Naive thymus-derived CD4-positive, alpha-beta T cell (primary cell): Measurements from ENCODE around the gene GIT2. TPM values are rescaled to one million over a fixed set of nuclear protein-coding genes. Genes with fewer than 3 reads are reported as not detected.
"Not testable (repeated sequence)": the region's sequence is repeated elsewhere in the genome, so short reads cannot be mapped to it uniquely, and the experiment has no call there.

ENCODE experiments used
- ATAC-seq: fragments of 150-1000 bp; cut with Tn5 transposase; 2 replicates; pipeline ENCODE4 v1.10.0; 2021; ENCODE audit warnings: mild to moderate bottlenecking, moderate library complexity
- CTCF ChIA-PET: fragments of 350-600 bp; sonication (Branson Sonifier 250); formaldehyde crosslinking; loops from one replicate; lab custom pipeline; 2021; ENCODE audit warnings: antibody characterized with exemption; lab: Charles Lee
- POLR2A ChIA-PET: fragments of 350-600 bp; sonication (Branson Sonifier 250); formaldehyde crosslinking; loops from one replicate; lab custom pipeline; 2021; ENCODE audit warnings: antibody characterized with exemption, inconsistent platforms; lab: Charles Lee
- DNase-seq, 9 donors: peaks; one replicate each; pipeline versions ENCODE4 v3.0.0 to v3.0.0-alpha.2; 2020 to 2022; ENCODE audit warnings: mixed read lengths in 1 of 9
- H3K27ac ChIP-seq: one replicate; pipeline ENCODE4 v1.7.0; 2013; ENCODE audit warnings: mild to moderate bottlenecking, low read depth, low read length, moderate library complexity
- H3K27me3 ChIP-seq, 2 donors: one replicate each; pipeline ENCODE4 v1.7.0; 2013; ENCODE audit warnings: low read length in 2 of 2, mild to moderate bottlenecking in 2 of 2, moderate library complexity in 2 of 2; ENCODE audit not compliant: control insufficient read depth in 2 of 2, insufficient read depth in 2 of 2
- H3K36me3 ChIP-seq, 3 experiments: 1 replicate in 2 of 3; 2 replicates in 1 of 3; pipeline ENCODE4 v1.7.0; 2013; ENCODE audit warnings: low read length in 3 of 3, mild to moderate bottlenecking in 3 of 3, moderate library complexity in 1 of 3; ENCODE audit not compliant: insufficient read depth in 3 of 3, control insufficient read depth in 2 of 3
- H3K4me1 ChIP-seq, 2 donors: one replicate each; pipeline ENCODE4 v1.7.0; 2013; ENCODE audit warnings: low read length in 2 of 2, mild to moderate bottlenecking in 2 of 2, moderate library complexity in 1 of 2; ENCODE audit not compliant: control insufficient read depth in 2 of 2, insufficient read depth in 2 of 2
- H3K4me3 ChIP-seq: 2 replicates; pipeline ENCODE4 v1.7.0; 2013; ENCODE audit warnings: mild to moderate bottlenecking, low read length
- H3K9me3 ChIP-seq, 3 experiments: 1 replicate in 2 of 3; 2 replicates in 1 of 3; pipeline ENCODE4 v1.7.0; 2013; ENCODE audit warnings: low read length in 3 of 3; ENCODE audit not compliant: control insufficient read depth in 2 of 3
- H3K27ac Mint-ChIP-seq, 9 donors: one replicate each; pipeline ENCODE4 v1.8.0; 2020 to 2022; ENCODE audit warnings: mixed read lengths in 9 of 9, mild to moderate bottlenecking in 8 of 9, moderate library complexity in 5 of 9, inconsistent platforms in 2 of 9
- H3K27me3 Mint-ChIP-seq, 5 donors: one replicate each; pipeline ENCODE4 v1.8.0; 2021 to 2022; ENCODE audit warnings: mixed read lengths in 5 of 5, mild to moderate bottlenecking in 1 of 5
- H3K36me3 Mint-ChIP-seq, 5 donors: one replicate each; pipeline ENCODE4 v1.8.0; 2020 to 2022; ENCODE audit warnings: mixed read lengths in 5 of 5, mild to moderate bottlenecking in 3 of 5, inconsistent platforms in 1 of 5
- H3K4me1 Mint-ChIP-seq, 7 donors: one replicate each; pipeline ENCODE4 v1.8.0; 2020 to 2022; ENCODE audit warnings: mixed read lengths in 7 of 7, mild to moderate bottlenecking in 3 of 7, inconsistent platforms in 1 of 7
- H3K4me3 Mint-ChIP-seq, 10 donors: one replicate each; pipeline ENCODE4 v1.8.0; 2020 to 2022; ENCODE audit warnings: mild to moderate bottlenecking in 10 of 10, mixed read lengths in 10 of 10, moderate library complexity in 6 of 10, inconsistent platforms in 2 of 10
- H3K9me3 Mint-ChIP-seq, 11 donors: one replicate each; pipeline ENCODE4 v1.8.0; 2020 to 2022; ENCODE audit warnings: mixed read lengths in 11 of 11, mild to moderate bottlenecking in 4 of 11, inconsistent platforms in 1 of 11, moderate library complexity in 1 of 11
- intact Hi-C, 2 donors: fragments of 100-400 bp; cut with micrococcal nuclease; formaldehyde crosslinking; loops; one replicate each; pipeline ENCODE4 v1.15.1; 2023
- polyA plus RNA-seq, 2 donors: library from polyadenylated mRNA; unstranded; fragments of 300-500 nt; fragmentation: Illumina TruSeq; gene quantifications; one replicate each; pipeline ENCODE4 v1.2.3, GENCODE V29; 2021
- total RNA-seq, 6 experiments: library from RNA in 5 of 6; stranded (reverse) in 5 of 6; gene quantifications; 1 replicate in 5 of 6; 2 replicates in 1 of 6; pipeline ENCODE4 v1.2.3 and lab custom pipeline; 2021 to 2026

The GIT2 gene
- total and polyA plus RNA-seq, 7 experiments from 2014 or later, result 63.2 to 128 (median 96.4) TPM

DNA sequence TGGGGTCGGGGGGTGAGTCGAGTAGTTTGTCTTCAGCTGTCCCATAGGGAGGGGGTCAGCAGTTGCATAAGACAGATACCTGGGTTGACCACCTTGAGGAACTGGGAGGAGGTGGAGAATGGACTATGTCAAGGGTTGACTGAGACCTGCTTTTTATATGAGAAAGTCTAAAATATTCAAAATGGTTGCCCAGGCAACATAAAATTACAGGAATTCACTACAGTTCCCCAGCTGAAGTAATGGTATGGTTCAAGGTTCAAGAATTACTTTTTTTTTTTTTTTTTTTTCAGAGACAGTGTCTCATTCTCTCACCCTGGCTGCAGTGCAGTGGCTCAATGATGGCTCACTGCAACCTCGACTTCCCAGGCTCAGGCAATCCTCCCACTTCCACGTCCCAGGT is 101.2 kb downstream of the GIT2 start:
- Mint-ChIP-seq H3K9me3 (no peaks in the 10 kb centered on the region), H3K4me1 (peaks cover 0 to 27% (median 24%) of the 10 kb centered on the region in 7 donors), H3K27ac (peak overlapping the region in 1 of 9 donors; percentile 58), H3K4me3 (no peak overlapping the region), H3K27me3 (no peaks in the 10 kb centered on the region), H3K36me3 (peaks cover 0 to 4% (median 0%) of the 10 kb centered on the region in 5 donors)
- Histone ChIP-seq H3K27ac (no peak overlapping the region), H3K4me1 (peaks cover 0 to 25% of the 10 kb centered on the region in 2 donors), H3K4me3 (no peak overlapping the region), H3K36me3 (no peaks in the 10 kb centered on the region), H3K9me3 (no peaks in the 10 kb centered on the region), H3K27me3 (no peaks in the 10 kb centered on the region)
- intact Hi-C loops, result no loop called here
- ChIA-PET POLR2A (no interaction called here), CTCF (interaction anchor here (1.2 kb wide), 1 partner anchor 9 kb away, joined by 4 read pairs; no protein-coding TSS in a partner anchor)
- DNase-seq, result no peak
- ATAC-seq, result no peak

- CTCF ChIA-PET, result interaction anchor here (0.6 kb wide), 1 partner anchor 55 kb away, joined by 3 read pairs; no protein-coding TSS in a partner anchor
- intact Hi-C loops, result no loop called here
- Mint-ChIP-seq H3K27me3 (no peaks in the 10 kb centered on the region), H3K36me3 (peaks cover 0 to 11% (median 0%) of the 10 kb centered on the region in 5 donors), H3K9me3 (no peaks in the 10 kb centered on the region), H3K4me1 (peaks cover 5 to 35% (median 32%) of the 10 kb centered on the region in 7 donors), H3K4me3 (no peak overlapping the region), H3K27ac (peak overlapping the region in 1 of 9 donors; percentile 58)
- no peak for DNase-seq
- peaks cover 6 to 28% of the 10 kb centered on the region in 2 donors for H3K4me1 ChIP-seq
- POLR2A ChIA-PET, result no interaction called here
- no peaks in the 10 kb centered on the region for H3K9me3 ChIP-seq
- no peaks in the 10 kb centered on the region for H3K27me3 ChIP-seq
- no peaks in the 10 kb centered on the region for H3K36me3 ChIP-seq
- H3K27ac ChIP-seq, result no peak overlapping the region
- ATAC-seq, result no peak
- no peak overlapping the region for H3K4me3 ChIP-seq
Observed at GRCh38 chr12:109893261-109893995, 102.7 kb downstream of the GIT2 start.

GRCh38 chr12:109892748-109893147 is 103.4 kb downstream of the GIT2 start:
- ChIA-PET CTCF (interaction anchor here (0.6 kb wide), 1 partner anchor 54 kb away, joined by 3 read pairs; no protein-coding TSS in a partner anchor), POLR2A (no interaction called here)
- H3K4me1 Mint-ChIP-seq, result peaks cover 9 to 41% (median 39%) of the 10 kb centered on the region in 7 donors
- DNase-seq (no peak), ATAC-seq (peak; percentile 36)
- H3K36me3 ChIP-seq, result no peaks in the 10 kb centered on the region
- H3K27ac Mint-ChIP-seq, result peak overlapping the region in 3 of 9 donors; percentile 18 to 62 (median 34)
- H3K4me3 Mint-ChIP-seq, result no peak overlapping the region
- peaks cover 0 to 12% (median 0%) of the 10 kb centered on the region in 5 donors for H3K36me3 Mint-ChIP-seq
- H3K27ac ChIP-seq, result no peak overlapping the region
- no peaks in the 10 kb centered on the region for H3K9me3 Mint-ChIP-seq
- H3K27me3 ChIP-seq, result no peaks in the 10 kb centered on the region
- no peaks in the 10 kb centered on the region for H3K9me3 ChIP-seq
- no peak overlapping the region for H3K4me3 ChIP-seq
- H3K27me3 Mint-ChIP-seq, result no peaks in the 10 kb centered on the region
- peaks cover 13 to 34% of the 10 kb centered on the region in 2 donors for H3K4me1 ChIP-seq
- intact Hi-C loops, result no loop called here

DNA sequence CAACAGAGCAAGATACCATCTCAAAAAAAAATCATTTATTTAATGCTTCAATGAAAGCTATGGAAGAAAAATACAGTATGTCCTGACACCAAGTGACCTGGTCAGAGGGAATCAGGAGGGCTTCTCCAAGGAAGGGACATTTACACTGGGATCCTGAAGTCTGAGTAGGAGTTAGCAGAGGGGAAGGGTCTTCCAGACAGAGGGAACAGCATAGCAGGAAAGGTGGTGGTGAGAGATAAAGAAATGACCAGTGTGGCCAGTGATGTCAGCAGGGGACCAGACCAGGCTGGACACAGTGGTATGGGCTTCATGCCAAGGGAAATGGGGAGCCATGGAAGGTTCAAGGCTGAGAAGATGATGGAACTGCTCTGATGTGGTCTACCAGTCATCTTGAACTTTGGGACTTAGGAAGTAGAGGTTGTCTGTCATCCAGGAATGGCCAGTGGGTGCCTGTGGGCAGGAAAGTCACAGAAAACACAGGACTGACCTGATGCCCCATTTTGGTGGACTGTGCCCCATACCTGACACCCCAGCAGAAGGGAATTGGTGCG is 103.9 kb downstream of the GIT2 start:
- Histone ChIP-seq H3K27me3 (no peaks in the 10 kb centered on the region), H3K4me3 (no peak overlapping the region), H3K36me3 (no peaks in the 10 kb centered on the region), H3K27ac (no peak overlapping the region), H3K9me3 (no peaks in the 10 kb centered on the region), H3K4me1 (peaks cover 13 to 40% of the 10 kb centered on the region in 2 donors)
- DNase-seq (no peak), ATAC-seq (no peak)
- CTCF ChIA-PET, result no interaction called here
- POLR2A ChIA-PET, result interaction anchor here (0.7 kb wide), 1 partner anchor 38 kb away, joined by 3 read pairs; no protein-coding TSS in a partner anchor
- Mint-ChIP-seq H3K4me3 (no peak overlapping the region), H3K27ac (peak overlapping the region in 4 of 9 donors; percentile 18 to 69 (median 35)), H3K9me3 (no peaks in the 10 kb centered on the region), H3K36me3 (peaks cover 0 to 14% (median 3%) of the 10 kb centered on the region in 5 donors), H3K4me1 (peaks cover 14 to 46% (median 43%) of the 10 kb centered on the region in 7 donors), H3K27me3 (no peaks in the 10 kb centered on the region)
- intact Hi-C loops, result no loop called here

GRCh38 chr12:109891731-109892130 is 104.4 kb downstream of the GIT2 start:
- ATAC-seq, intact Hi-C loops, H3K27ac ChIP-seq, H3K27me3 Mint-ChIP-seq, H3K4me3 ChIP-seq, DNase-seq, H3K36me3 ChIP-seq, H3K9me3 Mint-ChIP-seq, CTCF ChIA-PET, H3K9me3 ChIP-seq, H3K27me3 ChIP-seq: not testable (repeated sequence)
- H3K4me1 ChIP-seq, result peaks cover 13 to 40% of the 10 kb centered on the region in 2 donors
- H3K36me3 Mint-ChIP-seq, result peaks cover 0 to 14% (median 3%) of the 10 kb centered on the region in 5 donors
- H3K4me3 Mint-ChIP-seq, result peak overlapping the region in 1 of 10 donors; percentile 20
- H3K27ac Mint-ChIP-seq, result peak overlapping the region in 3 of 9 donors; percentile 33 to 69 (median 36)
- POLR2A ChIA-PET, result interaction anchor here (0.7 kb wide), 1 partner anchor 38 kb away, joined by 3 read pairs; no protein-coding TSS in a partner anchor
- peaks cover 15 to 46% (median 44%) of the 10 kb centered on the region in 7 donors for H3K4me1 Mint-ChIP-seq

DNA sequence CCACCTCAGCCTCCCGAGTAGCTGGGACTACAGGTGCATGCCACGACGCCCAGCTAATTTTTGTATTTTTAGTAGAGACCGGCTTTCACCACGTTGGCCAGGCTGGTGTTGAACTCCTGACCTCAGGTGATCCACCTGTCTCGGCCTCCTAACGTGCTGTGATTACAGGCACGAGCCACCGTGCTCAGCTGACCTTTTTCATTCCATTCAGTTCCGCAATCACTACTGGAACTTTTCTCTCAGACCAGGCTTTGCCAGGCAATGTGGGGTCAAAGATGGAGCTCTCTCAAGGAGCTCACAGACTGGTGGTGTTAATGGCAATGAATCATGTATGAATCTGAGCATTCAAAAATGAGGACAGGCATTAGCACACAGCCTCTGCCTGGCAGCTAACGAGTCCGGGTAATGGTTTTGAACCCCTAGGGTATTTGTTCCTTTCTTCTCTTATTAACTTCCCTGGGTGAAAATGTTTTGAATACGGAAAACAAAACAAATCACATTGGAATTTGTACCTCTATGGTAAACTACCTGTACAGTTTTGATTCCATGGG is 105.5 kb downstream of the GIT2 start:
- H3K4me1 ChIP-seq, result peaks cover 13 to 40% of the 10 kb centered on the region in 2 donors
- ChIA-PET POLR2A (interaction anchor here (0.6 kb wide), 1 partner anchor 362 kb away, joined by 3 read pairs; no protein-coding TSS in a partner anchor), CTCF (interaction anchor here (0.6 kb wide), 1 partner anchor 15 kb away, joined by 5 read pairs; no protein-coding TSS in a partner anchor)
- DNase-seq (no peak), ATAC-seq (no peak)
- H3K4me3 ChIP-seq, result no peak overlapping the region
- H3K36me3 ChIP-seq, result no peaks in the 10 kb centered on the region
- Mint-ChIP-seq H3K4me1 (peaks cover 15 to 46% (median 44%) of the 10 kb centered on the region in 7 donors), H3K36me3 (peaks cover 0 to 14% (median 3%) of the 10 kb centered on the region in 5 donors), H3K27ac (peak overlapping the region in 5 of 9 donors; percentile 17 to 68 (median 51)), H3K9me3 (no peaks in the 10 kb centered on the region), H3K27me3 (peaks cover 0 to 3% (median 0%) of the 10 kb centered on the region in 5 donors), H3K4me3 (no peak overlapping the region)
- H3K9me3 ChIP-seq, result no peaks in the 10 kb centered on the region
- H3K27ac ChIP-seq, result no peak overlapping the region
- no peaks in the 10 kb centered on the region for H3K27me3 ChIP-seq
- intact Hi-C loops, result no loop called here
